GM13977 (cell line): ENCODE results near the gene C14orf93.
"Not testable (repeated sequence)": the region's sequence is repeated elsewhere in the genome, so short reads cannot be mapped to it uniquely, and the experiment has no call there.

Experiments
- DNase-seq: peaks from one replicate; pipeline ENCODE4 v3.0.0; 2012; ENCODE audit warnings: low spot score
- in situ Hi-C: fragments of 300-500 bp; cut with MboI; formaldehyde crosslinking; loops from one replicate; pipeline ENCODE4 v1.12.0; 2022; ENCODE audit warnings: low sequenced_read_pairs, low pct_unique_long_range_greater_than_20kb, mixed read lengths, inconsistent platforms; ENCODE audit not compliant: unreplicated experiment
- TF ChIP-seq, protein P1 (sequence below): IDR thresholded peaks from 2 replicates; pipeline ENCODE4 v1.5.1; 2012; ENCODE audit warnings: mild to moderate bottlenecking, control low read depth; ENCODE audit not compliant: insufficient read depth; ENCODE audit errors: extremely low read depth, missing control alignments

Gene C14orf93

DNA sequence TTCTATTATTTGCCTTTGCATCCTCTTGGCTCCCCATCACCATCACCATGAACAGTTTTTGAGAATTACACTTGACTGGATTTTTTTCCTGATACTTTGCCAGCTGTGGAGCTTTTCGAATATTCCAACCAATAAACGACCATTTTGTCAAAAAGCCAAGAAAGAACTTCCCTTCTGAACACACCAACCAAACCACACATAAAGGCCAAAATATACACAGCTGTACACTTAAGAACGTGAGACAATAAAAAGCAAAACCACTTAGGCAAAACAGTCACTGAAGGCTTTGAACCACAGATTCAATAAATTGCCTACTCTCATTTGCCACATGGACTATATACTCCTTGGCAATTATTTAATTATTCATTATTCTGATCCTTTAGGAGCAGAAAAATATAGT is 1.1 kb downstream of the C14orf93 start:
- no peak for DNase-seq
- in situ Hi-C loops: no loop called here
- TF ChIP-seq, protein P1, sequence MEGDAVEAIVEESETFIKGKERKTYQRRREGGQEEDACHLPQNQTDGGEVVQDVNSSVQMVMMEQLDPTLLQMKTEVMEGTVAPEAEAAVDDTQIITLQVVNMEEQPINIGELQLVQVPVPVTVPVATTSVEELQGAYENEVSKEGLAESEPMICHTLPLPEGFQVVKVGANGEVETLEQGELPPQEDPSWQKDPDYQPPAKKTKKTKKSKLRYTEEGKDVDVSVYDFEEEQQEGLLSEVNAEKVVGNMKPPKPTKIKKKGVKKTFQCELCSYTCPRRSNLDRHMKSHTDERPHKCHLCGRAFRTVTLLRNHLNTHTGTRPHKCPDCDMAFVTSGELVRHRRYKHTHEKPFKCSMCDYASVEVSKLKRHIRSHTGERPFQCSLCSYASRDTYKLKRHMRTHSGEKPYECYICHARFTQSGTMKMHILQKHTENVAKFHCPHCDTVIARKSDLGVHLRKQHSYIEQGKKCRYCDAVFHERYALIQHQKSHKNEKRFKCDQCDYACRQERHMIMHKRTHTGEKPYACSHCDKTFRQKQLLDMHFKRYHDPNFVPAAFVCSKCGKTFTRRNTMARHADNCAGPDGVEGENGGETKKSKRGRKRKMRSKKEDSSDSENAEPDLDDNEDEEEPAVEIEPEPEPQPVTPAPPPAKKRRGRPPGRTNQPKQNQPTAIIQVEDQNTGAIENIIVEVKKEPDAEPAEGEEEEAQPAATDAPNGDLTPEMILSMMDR: no peak

DNA sequence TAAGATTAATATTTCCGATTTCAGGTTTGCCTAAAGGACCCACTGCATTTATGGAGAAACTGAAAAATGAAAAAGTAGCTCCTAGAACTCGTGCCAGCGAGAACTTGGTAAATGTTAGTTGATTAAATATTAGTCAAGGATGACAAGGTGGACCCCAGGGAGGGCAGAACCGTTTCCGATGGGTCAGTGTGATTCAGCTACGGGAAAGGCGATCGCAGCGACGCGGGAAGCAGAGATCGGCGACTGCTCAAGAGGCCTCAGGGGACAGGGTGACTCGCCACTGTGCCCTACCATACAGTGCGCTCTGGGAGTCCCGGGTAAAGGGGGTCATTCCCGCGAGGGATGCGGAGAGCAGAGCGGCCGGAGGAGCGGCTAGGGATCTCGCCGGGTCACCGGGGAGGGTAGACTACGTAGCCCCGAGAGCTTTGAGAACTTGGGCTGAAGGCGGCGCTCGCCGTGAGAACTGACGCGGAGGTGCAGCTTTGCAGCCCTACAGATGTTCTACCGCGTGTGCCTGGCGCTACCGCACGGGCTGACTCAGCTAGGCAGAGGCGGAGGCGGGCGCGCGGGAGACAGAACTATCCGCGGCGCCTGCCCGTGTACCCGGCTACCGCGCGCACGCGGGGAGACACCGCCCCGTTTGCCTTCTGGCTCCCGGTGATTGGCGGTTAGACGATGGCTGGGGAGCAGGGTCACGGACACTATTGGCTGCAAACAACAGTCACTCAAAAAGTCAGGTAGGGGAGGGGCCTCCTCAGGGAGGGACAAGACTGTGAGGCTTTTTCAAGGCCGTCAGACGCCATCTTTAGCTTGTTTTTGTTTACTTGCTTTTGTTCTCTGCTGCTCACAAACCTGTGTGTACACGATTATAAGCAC is 3.2 kb downstream of the C14orf93 start:
- DNase-seq: peak; percentile 97
- TF ChIP-seq, protein P1: peak; percentile 40
- in situ Hi-C loops: no loop called here

DNA sequence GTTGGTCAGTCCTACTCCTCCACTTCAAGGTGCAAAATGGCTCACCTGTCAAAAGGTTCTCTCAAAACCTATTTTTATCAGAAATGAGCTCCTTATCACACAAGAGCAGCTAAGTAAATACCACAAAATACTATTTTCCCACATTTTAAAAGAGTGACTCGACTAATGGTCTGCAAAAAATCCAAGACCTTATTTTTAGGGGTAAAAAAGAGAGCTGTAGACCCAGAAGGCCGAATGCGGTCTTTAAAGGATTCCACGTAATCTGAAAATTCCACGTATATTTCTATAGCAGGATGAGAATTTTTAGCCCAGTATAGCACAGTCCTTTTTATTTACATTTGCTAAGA is 3.8 kb downstream of the C14orf93 start:
- in situ Hi-C loops: no loop called here
- TF ChIP-seq, protein P1: no peak
- no peak for DNase-seq

DNA sequence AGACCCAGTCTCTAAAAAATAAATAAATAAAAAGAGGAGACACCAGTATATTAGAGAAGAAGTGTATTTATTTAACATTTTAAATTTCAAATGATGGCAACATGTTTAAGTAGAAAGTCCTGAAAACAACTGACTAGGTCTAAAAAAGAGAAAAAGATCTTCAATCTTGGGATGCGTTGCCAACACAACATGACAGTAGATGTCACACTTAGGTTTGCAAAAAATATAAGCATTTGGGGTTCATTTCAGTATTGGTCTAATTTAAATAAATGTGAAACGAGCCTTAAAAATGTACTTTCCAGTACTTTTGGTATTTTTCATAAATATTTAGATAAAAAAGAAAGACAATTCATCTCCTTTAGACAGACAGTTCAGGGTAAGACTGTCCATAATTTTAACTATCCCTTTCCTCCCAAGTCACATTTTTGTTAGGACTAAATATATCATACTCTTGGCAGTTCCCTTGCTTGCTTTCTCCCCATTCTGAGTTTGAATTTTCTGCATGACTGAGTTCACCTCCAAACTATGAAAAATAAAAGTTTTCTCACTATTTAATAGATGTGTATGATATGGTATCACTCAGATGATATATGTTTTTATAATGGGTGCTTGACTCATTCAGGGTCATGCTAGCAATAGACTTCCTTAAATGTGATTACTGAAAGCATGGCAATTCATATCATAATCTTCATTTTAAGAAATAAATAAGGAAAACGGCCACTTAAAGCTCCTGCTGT is 4.3 kb downstream of the C14orf93 start:
- DNase-seq: no peak
- in situ Hi-C loops: no loop called here
- TF ChIP-seq, protein P1: no peak

DNA sequence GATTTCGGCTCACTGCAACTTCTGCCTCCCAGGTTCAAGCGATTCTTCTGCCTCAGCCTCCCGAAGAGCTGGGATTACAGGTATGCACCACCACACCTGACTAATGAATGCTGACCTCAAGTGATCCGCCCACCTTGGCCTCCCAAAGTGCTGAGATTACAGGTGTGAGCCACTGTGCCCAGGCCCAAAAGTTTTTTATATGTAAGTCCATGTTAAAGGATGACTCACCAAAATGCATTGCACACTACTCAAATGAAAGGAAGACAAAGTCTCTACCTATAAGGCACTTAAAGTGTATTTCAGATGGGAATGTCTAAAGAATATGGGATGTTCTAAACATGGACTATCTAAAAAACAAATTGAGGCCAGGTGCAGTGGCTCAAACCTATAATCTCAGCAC is 5.7 kb downstream of the C14orf93 start:
- in situ Hi-C loops, DNase-seq: not testable (repeated sequence)

DNA sequence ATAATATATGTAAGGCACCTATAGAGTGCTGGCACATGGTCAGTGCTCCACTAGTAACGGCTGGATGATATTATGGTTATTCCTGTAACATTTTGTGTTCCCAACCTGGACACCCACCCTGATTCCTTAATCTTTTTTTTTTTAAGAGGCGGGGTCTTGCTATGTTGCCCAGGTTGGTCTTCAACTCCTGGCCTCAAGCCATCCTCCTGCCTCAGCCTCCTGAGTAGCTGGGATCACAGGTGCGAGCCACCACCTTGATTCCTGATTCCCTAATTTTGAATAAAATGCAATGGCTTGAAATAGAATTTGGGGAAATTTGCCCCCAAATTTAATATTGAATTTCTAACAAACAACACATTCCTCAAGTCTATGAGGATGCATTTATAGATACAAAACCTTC is 7.4 kb downstream of the C14orf93 start:
- TF ChIP-seq, protein P1: no peak
- in situ Hi-C loops: no loop called here
- DNase-seq: no peak

DNA sequence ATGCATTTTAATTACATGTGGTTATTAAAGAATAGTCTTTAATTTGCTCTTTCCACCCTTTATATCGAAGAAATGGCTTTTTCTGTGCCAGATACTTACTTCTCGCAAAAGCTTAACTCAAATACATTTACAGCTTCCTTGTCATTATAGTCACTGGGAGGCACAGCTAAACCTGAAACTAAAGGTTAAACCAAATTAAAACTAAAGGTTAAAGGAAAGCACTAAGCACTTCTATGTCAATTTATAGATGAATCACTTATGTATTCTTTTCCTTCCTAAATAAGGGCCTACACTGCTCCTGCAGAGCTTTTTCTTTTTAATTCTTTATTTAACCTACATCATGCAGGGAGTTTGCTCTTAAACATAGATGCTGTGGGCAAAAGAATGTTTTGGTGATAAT is 9.1 kb downstream of the C14orf93 start:
- in situ Hi-C loops: no loop called here
- DNase-seq: no peak
- TF ChIP-seq, protein P1: no peak
